ENCODE measurements around the gene ANXA1. TPM values are rescaled to one million over a fixed set of nuclear protein-coding genes. Genes with fewer than 3 reads are reported as not detected.
A peak's percentile ranks its signal among the peaks of the same experiment; 100 is the strongest.

Gene ANXA1
- total RNA-seq, 5 donors from 2014 or later (not counting 1 experiment from before 2014, with no cell fraction given) = 173 to 570 (median 200) TPM

DNA sequence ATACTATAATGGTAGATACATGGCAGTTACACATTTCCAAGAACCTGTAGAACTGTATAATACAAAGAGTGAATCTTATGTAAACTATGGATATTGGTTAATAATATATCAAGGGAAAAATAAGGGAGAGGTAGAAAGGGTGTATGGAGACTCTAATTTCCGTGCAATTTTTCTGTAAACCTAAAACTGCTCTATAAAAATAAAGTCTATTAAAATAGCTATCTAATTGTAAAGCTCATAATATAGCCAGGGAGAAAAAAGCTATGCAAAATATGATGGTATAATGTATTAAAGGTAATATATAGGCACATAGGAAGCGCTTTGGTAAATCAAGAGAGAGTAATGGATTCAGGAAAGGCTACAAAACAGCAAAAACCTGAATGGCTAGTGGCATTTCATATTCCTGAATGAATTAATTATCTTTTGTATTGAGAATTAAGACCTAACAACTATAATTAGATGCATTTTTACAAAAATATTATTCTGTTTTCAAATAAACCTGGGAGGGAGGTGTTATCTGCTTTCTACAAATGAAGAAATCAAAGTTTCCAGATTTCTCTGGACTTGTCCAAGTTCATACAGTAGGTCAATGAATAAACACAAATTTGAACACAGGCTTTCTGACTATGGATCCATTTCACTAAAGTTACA, 22.8 kb downstream of the ANXA1 start:
- Mint-ChIP-seq H3K27ac (peak overlapping the region in 1 of 2 donors; percentile 50), H3K9me3 (no peaks in the 10 kb centered on the region), H3K36me3 (peaks cover 3% of the 10 kb centered on the region), H3K4me3 (no peak overlapping the region), H3K27me3 (no peaks in the 10 kb centered on the region), H3K4me1 (peaks cover 2 to 7% (median 6%) of the 10 kb centered on the region in 3 donors)
- H3K9me3 ChIP-seq = no peaks in the 10 kb centered on the region
- ChIA-PET POLR2A (interaction anchor here (0.5 to 1.0 kb wide), 3 partner anchors 17 to 1447 kb away, joined by 6 to 8 read pairs (median 7); no protein-coding TSS in a partner anchor), CTCF (interaction anchor here (0.6 to 1.2 kb wide), 4 partner anchors 42 to 1206 kb away, joined by 3 to 6 read pairs (median 3); no protein-coding TSS in a partner anchor)
- no CpG with 5 or more reads among the region's 2 CpGs for WGBS (ENCODE audit: insufficient coverage)
- no peaks in the 10 kb centered on the region for H3K4me1 ChIP-seq (ENCODE audit: control insufficient read depth in 1 of 2, extremely low read depth in 1 of 2, insufficient read depth in 2 of 2, low read length in 2 of 2)
- ATAC-seq (replicated peaks in 1 of 4) = no peak
- DNase-seq = no peak
- no peaks in the 10 kb centered on the region for H3K27me3 ChIP-seq (replicated peaks in 1 of 2; ENCODE audit: control insufficient read depth in 2 of 2, extremely low read depth in 1 of 2, insufficient read depth in 2 of 2, low read length in 1 of 2)
- H3K36me3 ChIP-seq (ENCODE audit: control insufficient read depth in 2 of 2, extremely low read depth in 1 of 2, insufficient read depth in 1 of 2, low read length in 1 of 2) = no peaks in the 10 kb centered on the region
- no peak overlapping the region for H3K4me3 ChIP-seq (ENCODE audit: control insufficient read depth in 1 of 2, extremely low read depth in 1 of 2, low read length in 1 of 2)
- H3K27ac ChIP-seq (ENCODE audit: low read length) = no peak overlapping the region

DNA sequence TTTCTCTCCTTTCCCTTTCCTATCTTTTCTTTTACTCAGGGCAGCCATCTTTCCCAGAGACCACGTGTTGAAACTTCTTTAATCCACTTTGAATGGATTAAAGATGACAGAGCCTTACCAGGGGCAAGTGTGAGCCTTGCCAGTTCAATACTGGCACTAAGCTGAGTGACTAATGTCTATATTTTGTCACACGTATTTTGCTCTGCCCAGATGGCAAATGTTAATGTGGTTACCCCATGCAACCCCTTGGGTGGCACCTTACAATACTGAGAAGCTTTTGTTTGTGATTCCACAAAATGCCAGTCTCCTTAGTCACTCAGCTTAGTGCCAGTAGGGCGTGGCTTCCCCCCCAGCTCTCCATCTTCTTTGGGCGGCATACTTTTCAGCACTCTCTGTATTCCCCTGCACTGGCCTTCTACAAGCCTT, 24.8 kb downstream of the ANXA1 start:
- Histone ChIP-seq H3K27ac (ENCODE audit: low read length) (no peak overlapping the region), H3K4me1 (ENCODE audit: control insufficient read depth in 1 of 2, extremely low read depth in 1 of 2, insufficient read depth in 2 of 2, low read length in 2 of 2) (no peaks in the 10 kb centered on the region), H3K4me3 (ENCODE audit: control insufficient read depth in 1 of 2, extremely low read depth in 1 of 2, low read length in 1 of 2) (no peak overlapping the region), H3K9me3 (no peaks in the 10 kb centered on the region), H3K27me3 (replicated peaks in 1 of 2; ENCODE audit: control insufficient read depth in 2 of 2, extremely low read depth in 1 of 2, insufficient read depth in 2 of 2, low read length in 1 of 2) (no peaks in the 10 kb centered on the region), H3K36me3 (ENCODE audit: control insufficient read depth in 2 of 2, extremely low read depth in 1 of 2, insufficient read depth in 1 of 2, low read length in 1 of 2) (no peaks in the 10 kb centered on the region)
- DNase-seq (no peak), ATAC-seq (replicated peaks in 1 of 4) (peak in 1 of 4 experiments; percentile 12)
- H3K27ac Mint-ChIP-seq = no peak overlapping the region
- no peaks in the 10 kb centered on the region for H3K36me3 Mint-ChIP-seq
- H3K4me3 Mint-ChIP-seq = no peak overlapping the region
- POLR2A ChIA-PET = interaction anchor here (0.6 to 1.2 kb wide), 4 partner anchors 11 to 1369 kb away, joined by 3 to 9 read pairs (median 4); no protein-coding TSS in a partner anchor
- CTCF ChIA-PET = interaction anchor here (0.6 to 1.6 kb wide), 5 partner anchors 16 to 328 kb away, joined by 3 to 7 read pairs (median 5); no protein-coding TSS in a partner anchor
- H3K4me1 Mint-ChIP-seq = peaks cover 2 to 7% (median 6%) of the 10 kb centered on the region in 3 donors
- WGBS (ENCODE audit: insufficient coverage) = 70% methylated on average over 4 of the region's 4 CpGs
- H3K9me3 Mint-ChIP-seq = no peaks in the 10 kb centered on the region
- H3K27me3 Mint-ChIP-seq = no peaks in the 10 kb centered on the region

GRCh38 chr9:73178044-73178443, 26.4 kb downstream of the ANXA1 start:
- Histone ChIP-seq H3K9me3 (no peaks in the 10 kb centered on the region), H3K4me3 (ENCODE audit: control insufficient read depth in 1 of 2, extremely low read depth in 1 of 2, low read length in 1 of 2) (no peak overlapping the region), H3K27ac (ENCODE audit: low read length) (no peak overlapping the region), H3K27me3 (replicated peaks in 1 of 2; ENCODE audit: control insufficient read depth in 2 of 2, extremely low read depth in 1 of 2, insufficient read depth in 2 of 2, low read length in 1 of 2) (no peaks in the 10 kb centered on the region), H3K4me1 (ENCODE audit: control insufficient read depth in 1 of 2, extremely low read depth in 1 of 2, insufficient read depth in 2 of 2, low read length in 2 of 2) (no peaks in the 10 kb centered on the region), H3K36me3 (ENCODE audit: control insufficient read depth in 2 of 2, extremely low read depth in 1 of 2, insufficient read depth in 1 of 2, low read length in 1 of 2) (no peaks in the 10 kb centered on the region)
- ChIA-PET POLR2A (no interaction called here), CTCF (interaction anchor here (0.6 to 1.0 kb wide), 3 partner anchors 12 to 71 kb away, joined by 3 to 4 read pairs (median 4); no protein-coding TSS in a partner anchor)
- no peak for ATAC-seq (replicated peaks in 1 of 4)
- DNase-seq = no peak
- Mint-ChIP-seq H3K4me1 (peaks cover 1 to 6% (median 2%) of the 10 kb centered on the region in 3 donors), H3K36me3 (no peaks in the 10 kb centered on the region), H3K27ac (no peak overlapping the region), H3K9me3 (no peaks in the 10 kb centered on the region), H3K27me3 (no peaks in the 10 kb centered on the region), H3K4me3 (no peak overlapping the region)
- WGBS (ENCODE audit: insufficient coverage) = 100% methylated on average over 1 of the region's 2 CpGs

GRCh38 chr9:73179589-73179988, 27.9 kb downstream of the ANXA1 start:
- CTCF ChIA-PET = interaction anchor here in 1 of 2 donors (0.6 to 5.2 kb wide), 3 partner anchors 67 to 73 kb away, joined by 3 to 68 read pairs (median 3); no protein-coding TSS in a partner anchor
- H3K27ac Mint-ChIP-seq = no peak overlapping the region

DNA sequence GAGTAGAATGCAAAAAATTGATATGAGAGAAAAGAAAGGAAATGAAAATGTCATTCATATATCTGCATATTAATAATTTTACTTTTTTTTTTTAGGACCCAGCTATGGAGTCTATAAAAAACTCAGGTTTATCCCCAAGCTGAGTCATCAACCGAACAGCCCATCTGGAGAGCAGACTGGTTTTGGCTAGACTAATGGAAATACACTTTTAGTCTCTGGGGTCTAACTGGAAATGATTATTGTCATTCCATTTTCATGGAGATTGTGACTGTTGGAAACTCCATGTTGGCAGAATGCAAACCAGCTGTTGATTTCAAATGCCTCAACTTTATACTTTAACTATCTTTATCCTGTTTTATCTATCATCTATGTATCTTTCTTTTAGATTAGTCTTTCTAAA, 28.7 kb downstream of the ANXA1 start:
- Histone ChIP-seq H3K36me3 (ENCODE audit: control insufficient read depth in 2 of 2, extremely low read depth in 1 of 2, insufficient read depth in 1 of 2, low read length in 1 of 2) (no peaks in the 10 kb centered on the region), H3K9me3 (no peaks in the 10 kb centered on the region), H3K4me3 (ENCODE audit: control insufficient read depth in 1 of 2, extremely low read depth in 1 of 2, low read length in 1 of 2) (no peak overlapping the region), H3K27me3 (replicated peaks in 1 of 2; ENCODE audit: control insufficient read depth in 2 of 2, extremely low read depth in 1 of 2, insufficient read depth in 2 of 2, low read length in 1 of 2) (peaks cover 0 to 5% of the 10 kb centered on the region in 2 experiments), H3K4me1 (ENCODE audit: control insufficient read depth in 1 of 2, extremely low read depth in 1 of 2, insufficient read depth in 2 of 2, low read length in 2 of 2) (no peaks in the 10 kb centered on the region), H3K27ac (ENCODE audit: low read length) (no peak overlapping the region)
- ATAC-seq (replicated peaks in 1 of 4) (no peak), DNase-seq (no peak)
- Mint-ChIP-seq H3K4me3 (no peak overlapping the region), H3K27me3 (peaks cover 2 to 3% of the 10 kb centered on the region in 2 donors), H3K36me3 (no peaks in the 10 kb centered on the region), H3K9me3 (no peaks in the 10 kb centered on the region), H3K27ac (no peak overlapping the region), H3K4me1 (peaks cover 0 to 3% (median 0%) of the 10 kb centered on the region in 3 donors)
- no CpG with 5 or more reads among the region's 1 CpG for WGBS (ENCODE audit: insufficient coverage)
- POLR2A ChIA-PET = interaction anchor here in 1 of 2 donors (0.6 to 0.9 kb wide), 2 partner anchors 14 to 1848 kb away, joined by 3 to 4 read pairs; partner anchors contain the start of gene CARNMT1
- CTCF ChIA-PET = interaction anchor here (1.0 to 5.2 kb wide), 6 partner anchors 17 to 73 kb away, joined by 3 to 68 read pairs (median 3); no protein-coding TSS in a partner anchor

More at GRCh38 chr9:73179589-73179988, 27.9 kb downstream of the ANXA1 start:
- WGBS (ENCODE audit: insufficient coverage) = no CpG with 5 or more reads among the region's 3 CpGs
- DNase-seq (no peak), ATAC-seq (replicated peaks in 1 of 4) (no peak)
- no peaks in the 10 kb centered on the region for H3K9me3 ChIP-seq
- POLR2A ChIA-PET = no interaction called here
- Mint-ChIP-seq H3K36me3 (no peaks in the 10 kb centered on the region), H3K9me3 (no peaks in the 10 kb centered on the region), H3K4me1 (peaks cover 0 to 6% (median 2%) of the 10 kb centered on the region in 3 donors), H3K4me3 (no peak overlapping the region), H3K27me3 (no peaks in the 10 kb centered on the region)
- no peaks in the 10 kb centered on the region for H3K36me3 ChIP-seq (ENCODE audit: control insufficient read depth in 2 of 2, extremely low read depth in 1 of 2, insufficient read depth in 1 of 2, low read length in 1 of 2)
- no peaks in the 10 kb centered on the region for H3K4me1 ChIP-seq (ENCODE audit: control insufficient read depth in 1 of 2, extremely low read depth in 1 of 2, insufficient read depth in 2 of 2, low read length in 2 of 2)
- H3K4me3 ChIP-seq (ENCODE audit: control insufficient read depth in 1 of 2, extremely low read depth in 1 of 2, low read length in 1 of 2) = no peak overlapping the region
- no peak overlapping the region for H3K27ac ChIP-seq (ENCODE audit: low read length)
- peaks cover 0 to under 1% of the 10 kb centered on the region in 2 experiments for H3K27me3 ChIP-seq (replicated peaks in 1 of 2; ENCODE audit: control insufficient read depth in 2 of 2, extremely low read depth in 1 of 2, insufficient read depth in 2 of 2, low read length in 1 of 2)

GRCh38 chr9:73182928-73183327, 31.3 kb downstream of the ANXA1 start:
- Histone ChIP-seq H3K36me3 (ENCODE audit: control insufficient read depth in 2 of 2, extremely low read depth in 1 of 2, insufficient read depth in 1 of 2, low read length in 1 of 2) (no peaks in the 10 kb centered on the region), H3K27ac (ENCODE audit: low read length) (no peak overlapping the region), H3K4me1 (ENCODE audit: control insufficient read depth in 1 of 2, extremely low read depth in 1 of 2, insufficient read depth in 2 of 2, low read length in 2 of 2) (no peaks in the 10 kb centered on the region), H3K9me3 (no peaks in the 10 kb centered on the region), H3K4me3 (ENCODE audit: control insufficient read depth in 1 of 2, extremely low read depth in 1 of 2, low read length in 1 of 2) (no peak overlapping the region), H3K27me3 (replicated peaks in 1 of 2; ENCODE audit: control insufficient read depth in 2 of 2, extremely low read depth in 1 of 2, insufficient read depth in 2 of 2, low read length in 1 of 2) (peaks cover 0 to 8% of the 10 kb centered on the region in 2 experiments)
- Mint-ChIP-seq H3K27ac (no peak overlapping the region), H3K36me3 (no peaks in the 10 kb centered on the region), H3K4me3 (no peak overlapping the region), H3K9me3 (peaks cover 0 to 11% (median 0%) of the 10 kb centered on the region in 3 donors), H3K4me1 (peaks cover 0 to 2% (median 0%) of the 10 kb centered on the region in 3 donors), H3K27me3 (peaks cover 7 to 11% of the 10 kb centered on the region in 2 donors)
- CTCF ChIA-PET = interaction anchor here (0.7 to 5.2 kb wide), 13 partner anchors 17 to 1132 kb away, joined by 3 to 68 read pairs (median 3); no protein-coding TSS in a partner anchor
- POLR2A ChIA-PET = interaction anchor here (0.7 to 0.8 kb wide), 2 partner anchors 76 to 1467 kb away, joined by 3 read pairs; no protein-coding TSS in a partner anchor
- DNase-seq = no peak
- WGBS (ENCODE audit: insufficient coverage) = no CpG with 5 or more reads among the region's 1 CpG
- ATAC-seq (replicated peaks in 1 of 4) = no peak
